Esophagus muscularis mucosa (tissue), 4 donors: ENCODE measurements around the gene UTF1. TPM values are rescaled to one million over a fixed set of nuclear protein-coding genes. Genes with fewer than 3 reads are reported as not detected.

ENCODE experiments used
- DNase-seq: peaks from one replicate; pipeline ENCODE4 v3.0.0-alpha.2; 2017; ENCODE audit errors: extremely low spot score
- H3K27ac ChIP-seq, 4 donors: fragments of 200-600 bp; sonication (generic); replicated peaks in 1 of 4; 1 replicate in 3 of 4; 2 replicates in 1 of 4; pipeline ENCODE4 v1.5.1; 2016 to 2019; ENCODE audit warnings: mild to moderate bottlenecking in 1 of 4
- H3K27me3 ChIP-seq, 4 donors: fragments of 200-600 bp; sonication (generic); one replicate each; pipeline versions ENCODE4 v1.5.1 to v1.6.0; 2016 to 2019
- H3K36me3 ChIP-seq, 4 donors: fragments of 200-600 bp; sonication (generic); one replicate each; pipeline ENCODE4 v1.5.1; 2016 to 2019
- H3K4me1 ChIP-seq, 4 donors: fragments of 200-600 bp; sonication (generic); one replicate each; pipeline ENCODE4 v1.5.1; 2016 to 2019
- H3K4me3 ChIP-seq, 4 donors: fragments of 200-600 bp; sonication (generic); 1 replicate in 2 of 4; 2 replicates in 2 of 4; pipeline ENCODE4 v1.5.1; 2016 to 2019; ENCODE audit warnings: mild to moderate bottlenecking in 4 of 4, moderate library complexity in 1 of 4
- H3K9me3 ChIP-seq, 4 donors: fragments of 200-600 bp; sonication (generic); 1 replicate in 3 of 4; 2 replicates in 1 of 4; pipeline ENCODE4 v1.5.1; 2016 to 2019
- EP300 ChIP-seq: sonication (generic); formaldehyde crosslinking; IDR thresholded peaks from one replicate; pipeline ENCODE4 v1.6.1; 2017; ENCODE audit warnings: antibody characterized with exemption
- POLR2A ChIP-seq: fragments of 450-650 bp; IDR thresholded peaks from one replicate; pipeline ENCODE4 v1.6.1; 2017; ENCODE audit warnings: antibody characterized with exemption, moderate library complexity, mild to moderate bottlenecking, low read depth
- POLR2AphosphoS5 ChIP-seq, 2 donors: sonication (generic); formaldehyde crosslinking; IDR thresholded peaks; one replicate each; pipeline ENCODE4 v1.6.1; 2017; ENCODE audit warnings: antibody characterized with exemption in 2 of 2
- WGBS: methylation state at CpG from one replicate; pipeline ENCODE4 v1.1.5; 2018; 5-methylcytosine and 5-hydroxymethylcytosine counted together
- intact Hi-C: fragments of 100-400 bp; cut with DNase I; formaldehyde crosslinking; loops from one replicate; pipeline ENCODE4 v1.15.1; 2023
- total RNA-seq, 4 donors: library from RNA; depleted of rRNA; stranded (reverse); fragments of >200 nt; gene quantifications; one replicate each; pipeline versions ENCODE4 v1.1.0 to v1.2.1, GENCODE V29; 2016
- TF ChIP-seq, protein P1 (sequence below), 3 experiments: fragments of 200-600 bp in 2 of 3; fragments of 450-650 bp in 1 of 3; sonication (generic) in 2 of 3; IDR thresholded peaks; one replicate each; pipeline ENCODE4 v1.5.1; 2017 to 2019; ENCODE audit warnings: antibody characterized with exemption in 3 of 3, mild to moderate bottlenecking in 2 of 3, moderate library complexity in 1 of 3

The UTF1 gene
- total RNA-seq, 4 donors from 2014 or later: not detected

DNA sequence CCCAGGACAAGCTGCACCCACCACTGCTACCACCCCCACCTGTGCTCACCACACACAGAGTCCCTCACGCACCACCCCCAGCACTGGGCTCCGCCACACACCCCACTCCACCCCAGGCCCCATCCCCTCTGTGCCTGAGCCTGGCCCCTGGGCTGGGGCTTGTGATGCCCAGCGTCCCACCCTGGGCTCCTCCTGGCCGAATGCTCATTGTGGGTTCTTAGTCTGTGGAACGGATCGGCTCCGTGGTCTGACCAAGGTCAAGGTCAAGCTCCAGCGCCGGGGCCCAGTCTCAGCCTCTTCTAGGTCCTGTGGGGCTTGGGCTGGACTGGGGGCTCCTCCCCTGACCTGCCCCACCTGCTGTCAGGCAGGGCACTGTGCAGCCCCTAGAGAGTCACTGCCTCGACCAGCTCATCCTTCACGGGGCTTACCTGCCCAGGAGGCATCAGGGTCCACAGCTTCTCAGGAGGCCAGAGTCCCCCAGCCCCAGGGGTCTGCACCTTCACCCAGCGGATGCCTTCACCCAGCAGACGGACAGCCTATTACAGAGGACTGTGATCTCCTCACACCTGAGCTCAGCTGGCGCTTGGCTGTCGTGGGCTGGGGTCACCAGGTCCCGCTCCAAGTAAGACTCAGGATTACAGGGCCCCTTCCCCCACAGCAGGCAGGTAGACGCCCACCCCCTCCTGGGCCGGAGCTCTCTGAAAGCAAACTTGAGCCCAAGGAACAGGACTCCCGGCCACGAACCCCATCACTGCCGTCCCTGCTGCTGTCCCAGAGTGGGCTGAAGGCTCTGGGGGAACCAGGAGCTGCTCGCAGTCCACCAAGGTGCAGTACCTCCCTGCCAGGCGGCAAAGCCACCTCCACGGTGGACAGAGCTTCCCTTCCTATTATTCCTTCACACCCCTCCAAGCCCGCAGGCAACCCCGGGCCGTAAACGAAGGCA is 15.3 kb upstream of the UTF1 start:
- no peak overlapping the region for H3K4me3 ChIP-seq
- H3K27me3 ChIP-seq: peaks cover 0 to 55% (median 4%) of the 10 kb centered on the region in 4 donors
- H3K27ac ChIP-seq: no peak overlapping the region
- H3K4me1 ChIP-seq: peaks cover 0 to under 1% (median 0%) of the 10 kb centered on the region in 4 donors
- intact Hi-C loops: no loop called here
- H3K36me3 ChIP-seq: no peaks in the 10 kb centered on the region
- no peaks in the 10 kb centered on the region for H3K9me3 ChIP-seq
- TF ChIP-seq, protein P1, sequence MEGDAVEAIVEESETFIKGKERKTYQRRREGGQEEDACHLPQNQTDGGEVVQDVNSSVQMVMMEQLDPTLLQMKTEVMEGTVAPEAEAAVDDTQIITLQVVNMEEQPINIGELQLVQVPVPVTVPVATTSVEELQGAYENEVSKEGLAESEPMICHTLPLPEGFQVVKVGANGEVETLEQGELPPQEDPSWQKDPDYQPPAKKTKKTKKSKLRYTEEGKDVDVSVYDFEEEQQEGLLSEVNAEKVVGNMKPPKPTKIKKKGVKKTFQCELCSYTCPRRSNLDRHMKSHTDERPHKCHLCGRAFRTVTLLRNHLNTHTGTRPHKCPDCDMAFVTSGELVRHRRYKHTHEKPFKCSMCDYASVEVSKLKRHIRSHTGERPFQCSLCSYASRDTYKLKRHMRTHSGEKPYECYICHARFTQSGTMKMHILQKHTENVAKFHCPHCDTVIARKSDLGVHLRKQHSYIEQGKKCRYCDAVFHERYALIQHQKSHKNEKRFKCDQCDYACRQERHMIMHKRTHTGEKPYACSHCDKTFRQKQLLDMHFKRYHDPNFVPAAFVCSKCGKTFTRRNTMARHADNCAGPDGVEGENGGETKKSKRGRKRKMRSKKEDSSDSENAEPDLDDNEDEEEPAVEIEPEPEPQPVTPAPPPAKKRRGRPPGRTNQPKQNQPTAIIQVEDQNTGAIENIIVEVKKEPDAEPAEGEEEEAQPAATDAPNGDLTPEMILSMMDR (IDR thresholded peaks at IDR 0.05): no peak
- TF ChIP-seq EP300 (no peak), POLR2AphosphoS5 (IDR thresholded peaks at IDR 0.05) (no peak), POLR2A (no peak)
- 89% methylated on average over 15 of the region's 28 CpGs for WGBS
- DNase-seq: no peak

DNA sequence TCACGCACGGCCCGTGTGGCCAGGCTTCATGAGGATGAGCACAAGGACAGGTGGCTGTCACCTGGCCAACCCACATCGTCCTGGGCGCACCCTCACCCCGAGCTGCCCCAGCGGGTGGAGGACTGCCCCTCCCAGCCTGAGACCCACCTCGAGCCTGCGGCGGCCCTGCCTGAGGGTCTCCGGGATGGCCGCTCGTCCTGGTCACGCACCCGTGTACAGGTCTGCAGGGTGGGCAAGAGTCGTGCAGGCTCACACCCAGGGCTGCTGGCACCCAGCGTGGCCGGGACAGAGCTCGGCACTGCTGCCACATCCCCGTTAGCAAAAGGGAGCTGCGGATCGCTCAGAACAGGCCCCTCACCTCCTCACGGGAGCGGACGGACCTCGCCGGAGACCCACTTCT is 14.4 kb upstream of the UTF1 start:
- WGBS: 91% methylated on average over 13 of the region's 27 CpGs
- TF ChIP-seq, protein P1 (IDR thresholded peaks at IDR 0.05): no peak
- TF ChIP-seq POLR2AphosphoS5 (IDR thresholded peaks at IDR 0.05) (no peak), EP300 (no peak), POLR2A (no peak)
- Histone ChIP-seq H3K27ac (no peak overlapping the region), H3K4me1 (peaks cover 0 to 4% (median 0%) of the 10 kb centered on the region in 4 donors), H3K36me3 (no peaks in the 10 kb centered on the region), H3K9me3 (no peaks in the 10 kb centered on the region), H3K27me3 (peaks cover 0 to 60% (median 6%) of the 10 kb centered on the region in 4 donors), H3K4me3 (no peak overlapping the region)
- no peak for DNase-seq
- intact Hi-C loops: no loop called here

DNA sequence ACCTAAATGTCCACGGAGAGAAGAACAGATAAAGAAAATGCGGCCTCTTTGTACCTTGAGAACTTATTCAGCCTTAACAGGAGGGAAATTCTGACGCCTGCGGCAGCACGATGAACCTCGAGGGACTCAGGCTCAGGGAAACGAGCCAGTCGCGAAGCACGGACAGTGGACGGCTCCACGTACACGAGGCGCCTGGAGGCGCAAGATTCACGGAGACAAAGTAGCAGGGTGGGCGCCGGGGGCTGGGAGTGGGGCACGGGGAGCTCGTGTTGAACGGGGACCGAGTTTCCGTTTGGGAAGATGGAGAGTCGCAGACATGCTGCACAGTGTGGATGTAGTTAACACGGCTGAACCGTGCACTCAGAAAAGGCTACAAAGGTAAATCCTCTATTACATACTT is 13.2 kb upstream of the UTF1 start:
- DNase-seq: no peak
- Histone ChIP-seq H3K4me3 (no peak overlapping the region), H3K9me3 (no peaks in the 10 kb centered on the region), H3K4me1 (peaks cover 0 to 4% (median 0%) of the 10 kb centered on the region in 4 donors), H3K27ac (no peak overlapping the region), H3K27me3 (peaks cover 0 to 63% (median 6%) of the 10 kb centered on the region in 4 donors), H3K36me3 (no peaks in the 10 kb centered on the region)
- WGBS: 85% methylated on average over 26 of the region's 26 CpGs
- intact Hi-C loops: no loop called here
- TF ChIP-seq POLR2AphosphoS5 (IDR thresholded peaks at IDR 0.05): no peak
- no peak for TF ChIP-seq EP300
- TF ChIP-seq, protein P1 (IDR thresholded peaks at IDR 0.05): no peak
- TF ChIP-seq POLR2A: no peak

DNA sequence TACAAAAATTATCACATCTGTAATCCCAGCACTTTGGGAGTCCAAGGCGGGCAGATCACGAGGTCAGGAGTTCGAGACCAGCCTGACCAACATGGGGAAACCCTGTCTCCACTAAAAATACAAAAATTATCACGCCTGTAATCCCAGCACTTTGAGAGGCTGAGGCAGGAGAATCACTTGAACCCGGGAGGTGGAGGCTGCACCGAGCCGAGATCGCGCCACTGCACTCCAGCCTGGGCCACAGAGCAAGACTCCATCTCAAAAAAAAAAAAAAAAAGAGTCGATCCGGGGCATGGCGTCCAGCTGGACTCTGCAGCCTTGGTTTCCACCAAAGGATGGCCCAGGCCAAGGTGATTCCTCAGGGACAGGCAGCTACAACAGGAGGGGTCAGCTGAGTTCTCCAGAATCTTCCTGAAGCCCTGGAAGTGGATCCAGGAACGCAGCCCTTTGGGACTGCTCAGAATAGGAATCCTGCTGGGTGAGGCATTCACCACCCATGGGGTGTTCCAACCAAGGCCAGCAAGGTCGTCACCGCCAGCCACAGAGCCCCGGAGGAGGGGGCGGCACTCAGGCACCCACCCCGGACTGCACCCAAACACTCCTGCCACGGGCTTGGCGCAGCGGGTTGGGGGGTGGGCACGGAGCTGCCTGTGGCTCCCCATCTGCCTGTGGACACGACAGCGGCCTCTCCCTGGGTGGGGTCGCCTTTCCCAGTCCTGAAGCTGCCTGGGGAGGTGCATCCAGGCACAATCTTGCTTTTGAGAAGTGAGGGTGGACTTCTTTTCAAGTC is 12.0 kb upstream of the UTF1 start:
- WGBS: 87% methylated on average over 17 of the region's 25 CpGs
- peaks cover 0 to 4% (median 0%) of the 10 kb centered on the region in 4 donors for H3K4me1 ChIP-seq
- H3K4me3 ChIP-seq: no peak overlapping the region
- TF ChIP-seq POLR2AphosphoS5 (IDR thresholded peaks at IDR 0.05) (no peak), POLR2A (no peak), EP300 (no peak)
- TF ChIP-seq, protein P1 (IDR thresholded peaks at IDR 0.05): no peak
- intact Hi-C loops: no loop called here
- peaks cover 0 to 53% (median 6%) of the 10 kb centered on the region in 4 donors for H3K27me3 ChIP-seq
- H3K27ac ChIP-seq: no peak overlapping the region
- H3K9me3 ChIP-seq: no peaks in the 10 kb centered on the region
- no peak for DNase-seq
- no peaks in the 10 kb centered on the region for H3K36me3 ChIP-seq
